Stimulated activated naive B cell treated with anti-CD40 and anti-IgM and Interleukin-4, amounts not matched to agents 10 μg/mL and 1 μg/mL and 100 μg/mL, for 72 hours (primary cell): ENCODE data around the gene CDC14B.
"Not testable (repeated sequence)": the region's sequence is repeated elsewhere in the genome, so short reads cannot be mapped to it uniquely, and the experiment has no call there.

Experiments
- ATAC-seq, 2 donors: fragments of 150-1000 bp; cut with Tn5 transposase; replicated peaks; 2 replicates each; pipeline ENCODE4 v1.10.0; 2021; ENCODE audit warnings: moderate library complexity in 1 of 2
- DNase-seq: peaks from one replicate; pipeline ENCODE4 v3.0.0; 2021
- H3K27ac Mint-ChIP-seq: one replicate; pipeline ENCODE4 v1.8.0; 2022; ENCODE audit warnings: mild to moderate bottlenecking, mixed read lengths
- H3K27me3 Mint-ChIP-seq, 2 donors: one replicate each; pipeline ENCODE4 v1.8.0; 2022; ENCODE audit warnings: mixed read lengths in 2 of 2
- H3K36me3 Mint-ChIP-seq, 2 donors: one replicate each; pipeline ENCODE4 v1.8.0; 2022; ENCODE audit warnings: mixed read lengths in 2 of 2, mild to moderate bottlenecking in 1 of 2
- H3K4me1 Mint-ChIP-seq, 2 donors: one replicate each; pipeline ENCODE4 v1.8.0; 2022; ENCODE audit warnings: mixed read lengths in 2 of 2, mild to moderate bottlenecking in 1 of 2
- H3K4me3 Mint-ChIP-seq, 2 donors: one replicate each; pipeline ENCODE4 v1.8.0; 2022; ENCODE audit warnings: mild to moderate bottlenecking in 2 of 2, mixed read lengths in 2 of 2, moderate library complexity in 1 of 2
- H3K9me3 Mint-ChIP-seq, 2 donors: one replicate each; pipeline ENCODE4 v1.8.0; 2022; ENCODE audit warnings: mixed read lengths in 2 of 2, mild to moderate bottlenecking in 1 of 2

CDC14B gene

GRCh38 chr9:96619491-96620180 is at the start of gene CDC14B:
CDC14B (minus strand) TSS chr9:96619843; CDS start chr9:96619378, 465 bp downstream.
- no peaks in the 10 kb centered on the region for H3K36me3 Mint-ChIP-seq
- DNase-seq, result peak; percentile 65
- H3K9me3 Mint-ChIP-seq, result no peaks in the 10 kb centered on the region
- peaks cover 37 to 65% of the 10 kb centered on the region in 2 donors for H3K27me3 Mint-ChIP-seq
- peak; percentile 79 to 82 for ATAC-seq
- H3K27ac Mint-ChIP-seq, result peak within 1 kb of the TSS; percentile 31
- peak within 1 kb of the TSS; percentile 74 to 77 for H3K4me3 Mint-ChIP-seq
- peaks cover 3 to 6% of the 10 kb centered on the region in 2 donors for H3K4me1 Mint-ChIP-seq

- no peak overlapping the region for H3K4me3 Mint-ChIP-seq
- no peak for DNase-seq
- ATAC-seq, result no peak
- no peaks in the 10 kb centered on the region for H3K9me3 Mint-ChIP-seq
- no peaks in the 10 kb centered on the region for H3K36me3 Mint-ChIP-seq
- peaks cover 14 to 17% of the 10 kb centered on the region in 2 donors for H3K27me3 Mint-ChIP-seq
- H3K27ac Mint-ChIP-seq, result peak overlapping the region; percentile 51
- H3K4me1 Mint-ChIP-seq, result no peaks in the 10 kb centered on the region
Measured at GRCh38 chr9:96668868-96669534, 49.4 kb upstream of the CDC14B start.

- H3K27me3 Mint-ChIP-seq, result peaks cover 8 to 15% of the 10 kb centered on the region in 2 donors
- no peaks in the 10 kb centered on the region for H3K4me1 Mint-ChIP-seq
- H3K27ac Mint-ChIP-seq, result no peak overlapping the region
- H3K4me3 Mint-ChIP-seq, result no peak overlapping the region
- ATAC-seq (no peak), DNase-seq (no peak)
- no peaks in the 10 kb centered on the region for H3K9me3 Mint-ChIP-seq
- H3K36me3 Mint-ChIP-seq, result no peaks in the 10 kb centered on the region
Measured at GRCh38 chr9:96667363-96667728, 47.7 kb upstream of the CDC14B start.

GRCh38 chr9:96666653-96667362 is 47.2 kb upstream of the CDC14B start:
- DNase-seq, result peak; percentile 13
- ATAC-seq, result peak; percentile 91 to 94
- not testable (repeated sequence) for H3K4me1 Mint-ChIP-seq, H3K4me3 Mint-ChIP-seq, H3K9me3 Mint-ChIP-seq, H3K36me3 Mint-ChIP-seq, H3K27ac Mint-ChIP-seq
- peaks cover 7 to 13% of the 10 kb centered on the region in 2 donors for H3K27me3 Mint-ChIP-seq

GRCh38 chr9:96665789-96666188 is 46.1 kb upstream of the CDC14B start:
- no peaks in the 10 kb centered on the region for H3K9me3 Mint-ChIP-seq
- DNase-seq (no peak), ATAC-seq (no peak)
- H3K27me3 Mint-ChIP-seq, result peaks cover 7 to 13% of the 10 kb centered on the region in 2 donors
- H3K27ac Mint-ChIP-seq, result peak overlapping the region; percentile 14
- H3K36me3 Mint-ChIP-seq, result no peaks in the 10 kb centered on the region
- H3K4me3 Mint-ChIP-seq, result no peak overlapping the region
- H3K4me1 Mint-ChIP-seq, result no peaks in the 10 kb centered on the region

- Mint-ChIP-seq H3K27ac (no peak overlapping the region), H3K4me1 (no peaks in the 10 kb centered on the region), H3K27me3 (peaks cover 7 to 12% of the 10 kb centered on the region in 2 donors), H3K4me3 (no peak overlapping the region), H3K9me3 (no peaks in the 10 kb centered on the region), H3K36me3 (no peaks in the 10 kb centered on the region)
- no peak for ATAC-seq
- no peak for DNase-seq
Measured at GRCh38 chr9:96663506-96664120, 44.0 kb upstream of the CDC14B start.

GRCh38 chr9:96661711-96662110 is 42.1 kb upstream of the CDC14B start:
- H3K9me3 Mint-ChIP-seq, result no peaks in the 10 kb centered on the region
- H3K27me3 Mint-ChIP-seq, result peaks cover 7 to 23% of the 10 kb centered on the region in 2 donors

GRCh38 chr9:96660692-96661248 is 41.1 kb upstream of the CDC14B start:
- Mint-ChIP-seq H3K4me3 (no peak overlapping the region), H3K27me3 (peaks cover 4 to 17% of the 10 kb centered on the region in 2 donors), H3K36me3 (no peaks in the 10 kb centered on the region), H3K27ac (no peak overlapping the region), H3K9me3 (no peaks in the 10 kb centered on the region), H3K4me1 (peaks cover 5 to 10% of the 10 kb centered on the region in 2 donors)
- ATAC-seq (peak in 1 of 2 donors; percentile 61), DNase-seq (no peak)

More at GRCh38 chr9:96661711-96662110, 42.1 kb upstream of the CDC14B start:
- Mint-ChIP-seq H3K36me3 (no peaks in the 10 kb centered on the region), H3K4me1 (peaks cover 2 to 6% of the 10 kb centered on the region in 2 donors), H3K27ac (no peak overlapping the region), H3K4me3 (no peak overlapping the region)
- DNase-seq (no peak), ATAC-seq (no peak)

GRCh38 chr9:96655198-96655851 is 35.7 kb upstream of the CDC14B start, which contains the start of gene PRXL2C:
PRXL2C (minus strand) TSS chr9:96655317; CDS start chr9:96655281, 36 bp downstream.
- Mint-ChIP-seq H3K27ac (peak within 1 kb of the TSS; percentile 97), H3K4me1 (peaks cover 13 to 27% of the 10 kb centered on the region in 2 donors), H3K4me3 (peak within 1 kb of the TSS; percentile 85 to 91), H3K9me3 (no peaks in the 10 kb centered on the region), H3K36me3 (peaks cover 1 to 13% of the 10 kb centered on the region in 2 donors), H3K27me3 (peaks cover 0 to 16% of the 10 kb centered on the region in 2 donors)
- peak; percentile 68 for DNase-seq
- ATAC-seq, result peak; percentile 85 to 88

GRCh38 chr9:96654450-96655197 is 35.0 kb upstream of the CDC14B start:
- Mint-ChIP-seq H3K4me3 (peak overlapping the region; percentile 85 to 87), H3K9me3 (no peaks in the 10 kb centered on the region), H3K36me3 (peaks cover 2 to 18% of the 10 kb centered on the region in 2 donors), H3K27ac (peak overlapping the region; percentile 97), H3K27me3 (peaks cover 0 to 13% of the 10 kb centered on the region in 2 donors), H3K4me1 (peaks cover 13 to 27% of the 10 kb centered on the region in 2 donors)
- ATAC-seq (peak; percentile 70 to 79), DNase-seq (peak; percentile 71)

GRCh38 chr9:96651626-96652025 is 32.0 kb upstream of the CDC14B start:
- H3K27ac Mint-ChIP-seq, result no peak overlapping the region

GRCh38 chr9:96649620-96650324 is 30.1 kb upstream of the CDC14B start:
- Mint-ChIP-seq H3K4me3 (no peak overlapping the region), H3K27ac (no peak overlapping the region), H3K36me3 (peaks cover 16 to 42% of the 10 kb centered on the region in 2 donors)

More at GRCh38 chr9:96651626-96652025, 32.0 kb upstream of the CDC14B start:
- H3K36me3 Mint-ChIP-seq, result peaks cover 5 to 30% of the 10 kb centered on the region in 2 donors
- DNase-seq (no peak), ATAC-seq (no peak)
- H3K4me3 Mint-ChIP-seq, result no peak overlapping the region
- H3K27me3 Mint-ChIP-seq, result no peaks in the 10 kb centered on the region
- H3K9me3 Mint-ChIP-seq, result no peaks in the 10 kb centered on the region
- H3K4me1 Mint-ChIP-seq, result peaks cover 11 to 29% of the 10 kb centered on the region in 2 donors

More at GRCh38 chr9:96649620-96650324, 30.1 kb upstream of the CDC14B start:
- ATAC-seq, result no peak
- peaks cover 9 to 28% of the 10 kb centered on the region in 2 donors for H3K4me1 Mint-ChIP-seq
- no peaks in the 10 kb centered on the region for H3K27me3 Mint-ChIP-seq
- DNase-seq, result no peak
- no peaks in the 10 kb centered on the region for H3K9me3 Mint-ChIP-seq
